Neural progenitor cell (in vitro differentiated cells): Measurements from ENCODE around the gene DENND2A. TPM values are rescaled to one million over a fixed set of nuclear protein-coding genes. Genes with fewer than 3 reads are reported as not detected.
"Not testable (repeated sequence)": the region's sequence is repeated elsewhere in the genome, so short reads cannot be mapped to it uniquely, and the experiment has no call there.

Experiments used
- DNase-seq: peaks from one replicate; pipeline ENCODE4 v3.0.0-alpha.2; 2016; ENCODE audit warnings: low spot score
- H2AFZ ChIP-seq: fragments of 200-600 bp; sonication (generic); replicated peaks from 2 replicates; pipeline ENCODE4 v1.6.1; 2016; ENCODE audit warnings: antibody characterized with exemption
- H3F3A ChIP-seq: fragments of 200-600 bp; sonication (generic); 2 replicates; pipeline ENCODE4 v1.6.1; 2016; ENCODE audit warnings: antibody characterized with exemption, low read depth
- H3K27ac ChIP-seq: fragments of 200-600 bp; sonication (generic); 2 replicates; pipeline ENCODE4 v1.5.1; 2016; ENCODE audit warnings: mild to moderate bottlenecking
- H3K27me3 ChIP-seq: fragments of 200-600 bp; sonication (generic); 2 replicates; pipeline ENCODE4 v1.6.1; 2016; ENCODE audit warnings: mild to moderate bottlenecking, moderate library complexity
- H3K36me3 ChIP-seq: fragments of 200-600 bp; sonication (generic); 2 replicates; pipeline ENCODE4 v1.5.1; 2016
- H3K4me1 ChIP-seq: fragments of 200-600 bp; sonication (generic); 2 replicates; pipeline ENCODE4 v1.6.1; 2016; ENCODE audit warnings: mixed run types
- H3K4me2 ChIP-seq: fragments of 200-600 bp; sonication (generic); 2 replicates; pipeline ENCODE4 v1.6.1; 2016
- H3K4me3 ChIP-seq: fragments of 200-600 bp; sonication (generic); 2 replicates; pipeline ENCODE4 v1.5.1; 2016
- H3K79me2 ChIP-seq: fragments of 200-600 bp; sonication (generic); 2 replicates; pipeline ENCODE4 v1.6.1; 2016; ENCODE audit warnings: low read depth
- H3K9ac ChIP-seq: fragments of 200-600 bp; sonication (generic); 2 replicates; pipeline ENCODE4 v1.6.1; 2016
- H3K9me3 ChIP-seq: fragments of 200-600 bp; sonication (generic); 2 replicates; pipeline ENCODE4 v1.5.1; 2016; ENCODE audit warnings: low read depth
- H4K20me1 ChIP-seq: fragments of 200-600 bp; sonication (generic); 2 replicates; pipeline ENCODE4 v1.6.1; 2016; ENCODE audit warnings: low read depth
- H3K27ac Mint-ChIP-seq: 3 replicates; pipeline ENCODE4 v1.8.0; 2021; ENCODE audit warnings: mixed read lengths
- H3K27me3 Mint-ChIP-seq: 2 replicates; pipeline ENCODE4 v1.8.0; 2022; ENCODE audit warnings: low read depth, mild to moderate bottlenecking, inconsistent platforms, moderate library complexity, mixed read lengths; ENCODE audit not compliant: insufficient read depth
- H3K36me3 Mint-ChIP-seq: 3 replicates; pipeline ENCODE4 v1.8.0; 2021; ENCODE audit warnings: mixed read lengths
- H3K4me1 Mint-ChIP-seq: 3 replicates; pipeline ENCODE4 v1.8.0; 2021; ENCODE audit warnings: mixed read lengths
- H3K4me3 Mint-ChIP-seq: 3 replicates; pipeline ENCODE4 v1.8.0; 2021; ENCODE audit warnings: mild to moderate bottlenecking, moderate library complexity, mixed read lengths
- H3K9me3 Mint-ChIP-seq: 3 replicates; pipeline ENCODE4 v1.8.0; 2020; ENCODE audit warnings: mixed read lengths
- EZH2 ChIP-seq: fragments of 200-600 bp; sonication (generic); IDR thresholded peaks from 2 replicates; pipeline ENCODE4 v1.6.1; 2017; ENCODE audit warnings: antibody characterized with exemption, mild to moderate bottlenecking, moderate library complexity
- EZH2phosphoT487 ChIP-seq: fragments of 200-600 bp; sonication (generic); IDR thresholded peaks from 2 replicates; pipeline ENCODE4 v1.6.1; 2017; ENCODE audit warnings: antibody characterized with exemption
- total RNA-seq: library from RNA; depleted of rRNA; stranded (reverse); fragments of >200 nt; gene quantifications from 2 replicates; pipeline ENCODE4 v1.2.3, GENCODE V29; 2015; ENCODE audit warnings: low replicate concordance
- TF ChIP-seq, protein P1 (sequence below): fragments of 200-600 bp; sonication (generic); IDR thresholded peaks from 2 replicates; pipeline ENCODE4 v1.5.1; 2017; ENCODE audit warnings: antibody characterized with exemption, mild to moderate bottlenecking

The DENND2A gene
- total RNA-seq, 1 donor from 2014 or later: 27.0 TPM

DNA sequence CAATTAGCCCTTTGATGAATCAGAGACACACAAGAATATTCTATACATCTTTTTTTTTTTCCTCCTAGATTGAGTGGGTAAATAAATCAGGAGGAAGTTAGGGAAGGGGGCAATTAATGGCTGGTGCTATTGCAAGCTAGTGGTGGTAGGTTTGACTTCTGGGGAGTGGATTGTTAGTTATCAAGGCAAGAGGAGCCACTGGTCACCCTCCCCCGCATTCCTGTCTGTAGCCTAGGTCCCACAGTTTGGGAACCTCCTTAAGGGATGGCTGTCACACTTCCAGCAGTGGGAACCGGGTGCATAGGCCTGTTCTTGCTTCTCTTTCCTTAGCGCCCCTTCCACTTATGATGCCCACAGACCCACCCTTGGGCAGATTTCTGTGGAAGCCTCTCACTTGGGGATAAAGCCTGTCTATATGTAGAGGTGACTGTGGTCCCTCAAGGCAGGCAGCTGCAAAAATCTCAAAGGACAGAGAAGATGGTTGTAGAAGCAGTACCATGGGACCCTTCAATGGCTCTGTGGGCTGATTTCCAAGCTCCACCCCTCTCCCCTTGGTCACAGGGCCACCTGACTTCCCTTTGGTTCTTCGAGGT is 29.8 kb upstream of the DENND2A start:
- Histone ChIP-seq H3K36me3 (no peaks in the 10 kb centered on the region), H3K79me2 (no peaks in the 10 kb centered on the region), H4K20me1 (no peaks in the 10 kb centered on the region), H3F3A (peaks cover 24% of the 10 kb centered on the region), H3K4me1 (peaks cover 6% of the 10 kb centered on the region), H3K4me2 (no peak overlapping the region), H3K27me3 (peaks cover 29% of the 10 kb centered on the region), H2AFZ (no peak overlapping the region), H3K9me3 (no peaks in the 10 kb centered on the region), H3K9ac (no peak overlapping the region), H3K4me3 (no peak overlapping the region), H3K27ac (no peak overlapping the region)
- H3K9me3 Mint-ChIP-seq: no peaks in the 10 kb centered on the region
- DNase-seq: no peak
- H3K4me1 Mint-ChIP-seq: peaks cover 13% of the 10 kb centered on the region
- H3K4me3 Mint-ChIP-seq: no peak overlapping the region
- peaks cover 22% of the 10 kb centered on the region for H3K27me3 Mint-ChIP-seq
- H3K27ac Mint-ChIP-seq: no peak overlapping the region
- H3K36me3 Mint-ChIP-seq: peaks cover 2% of the 10 kb centered on the region
- TF ChIP-seq, protein P1, sequence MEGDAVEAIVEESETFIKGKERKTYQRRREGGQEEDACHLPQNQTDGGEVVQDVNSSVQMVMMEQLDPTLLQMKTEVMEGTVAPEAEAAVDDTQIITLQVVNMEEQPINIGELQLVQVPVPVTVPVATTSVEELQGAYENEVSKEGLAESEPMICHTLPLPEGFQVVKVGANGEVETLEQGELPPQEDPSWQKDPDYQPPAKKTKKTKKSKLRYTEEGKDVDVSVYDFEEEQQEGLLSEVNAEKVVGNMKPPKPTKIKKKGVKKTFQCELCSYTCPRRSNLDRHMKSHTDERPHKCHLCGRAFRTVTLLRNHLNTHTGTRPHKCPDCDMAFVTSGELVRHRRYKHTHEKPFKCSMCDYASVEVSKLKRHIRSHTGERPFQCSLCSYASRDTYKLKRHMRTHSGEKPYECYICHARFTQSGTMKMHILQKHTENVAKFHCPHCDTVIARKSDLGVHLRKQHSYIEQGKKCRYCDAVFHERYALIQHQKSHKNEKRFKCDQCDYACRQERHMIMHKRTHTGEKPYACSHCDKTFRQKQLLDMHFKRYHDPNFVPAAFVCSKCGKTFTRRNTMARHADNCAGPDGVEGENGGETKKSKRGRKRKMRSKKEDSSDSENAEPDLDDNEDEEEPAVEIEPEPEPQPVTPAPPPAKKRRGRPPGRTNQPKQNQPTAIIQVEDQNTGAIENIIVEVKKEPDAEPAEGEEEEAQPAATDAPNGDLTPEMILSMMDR: no peak
- TF ChIP-seq EZH2: no peak
- no peak for TF ChIP-seq EZH2phosphoT487

DNA sequence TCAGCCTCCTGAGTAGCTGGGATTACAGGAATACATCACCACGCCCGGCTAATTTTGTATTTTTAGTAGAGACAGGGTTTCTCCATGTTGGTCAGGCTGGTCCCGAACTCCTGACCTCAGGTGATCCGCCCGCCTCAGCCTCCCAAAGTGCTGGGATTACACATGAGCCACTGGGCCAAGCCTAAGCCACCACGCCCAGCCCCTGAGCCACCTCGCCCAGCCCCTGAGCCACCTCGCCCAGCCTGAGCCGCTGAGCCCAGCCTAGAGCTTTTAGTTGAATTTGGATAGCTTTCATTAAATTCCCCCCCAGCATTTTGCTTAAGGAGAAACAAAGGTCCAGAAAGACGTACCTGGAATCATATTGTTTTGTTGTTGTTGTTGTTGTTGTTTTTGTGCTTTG is 29.2 kb upstream of the DENND2A start:
- DNase-seq, H3K4me2 ChIP-seq, H3K9me3 Mint-ChIP-seq, H3K4me3 Mint-ChIP-seq, H4K20me1 ChIP-seq, H3K9me3 ChIP-seq, H3K79me2 ChIP-seq, H3K4me1 ChIP-seq, H3K9ac ChIP-seq, H3K4me3 ChIP-seq, H3K36me3 ChIP-seq, H2AFZ ChIP-seq, H3K27ac ChIP-seq, H3K27ac Mint-ChIP-seq, H3K36me3 Mint-ChIP-seq: not testable (repeated sequence)
- H3K27me3 ChIP-seq: peaks cover 29% of the 10 kb centered on the region
- H3F3A ChIP-seq: peaks cover 18% of the 10 kb centered on the region
- peaks cover 20% of the 10 kb centered on the region for H3K27me3 Mint-ChIP-seq
- peaks cover 11% of the 10 kb centered on the region for H3K4me1 Mint-ChIP-seq

DNA sequence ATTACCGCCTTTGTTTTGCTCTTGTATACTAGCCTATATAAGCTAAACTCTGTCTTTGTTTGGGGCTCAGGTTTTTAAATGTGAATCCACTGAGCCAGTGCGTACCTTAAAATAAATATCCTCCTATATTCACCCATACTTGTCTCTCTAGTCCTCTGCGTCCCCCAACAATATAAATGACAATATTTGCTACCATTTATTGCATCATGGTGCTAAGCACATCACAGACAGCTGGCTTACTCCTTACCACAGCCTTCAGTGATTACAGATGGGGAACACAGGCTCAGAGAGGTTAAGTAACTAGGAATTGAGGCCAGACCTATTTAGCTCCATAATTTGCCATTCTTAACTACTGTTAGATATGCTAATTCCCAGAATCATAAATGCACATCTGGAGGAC is 28.7 kb upstream of the DENND2A start:
- H3K27ac Mint-ChIP-seq: no peak overlapping the region
- H3K4me1 Mint-ChIP-seq: peaks cover 11% of the 10 kb centered on the region
- Histone ChIP-seq H2AFZ (no peak overlapping the region), H3K9me3 (no peaks in the 10 kb centered on the region), H3K27me3 (peaks cover 25% of the 10 kb centered on the region), H4K20me1 (no peaks in the 10 kb centered on the region), H3K27ac (no peak overlapping the region), H3K4me2 (no peak overlapping the region), H3K9ac (no peak overlapping the region), H3K79me2 (no peaks in the 10 kb centered on the region), H3K4me3 (no peak overlapping the region), H3K36me3 (no peaks in the 10 kb centered on the region), H3F3A (peaks cover 14% of the 10 kb centered on the region), H3K4me1 (peaks cover 6% of the 10 kb centered on the region)
- H3K36me3 Mint-ChIP-seq: peaks cover 2% of the 10 kb centered on the region
- DNase-seq: no peak
- TF ChIP-seq, protein P1: no peak
- no peak for TF ChIP-seq EZH2
- no peak for TF ChIP-seq EZH2phosphoT487
- H3K27me3 Mint-ChIP-seq: peaks cover 19% of the 10 kb centered on the region
- H3K4me3 Mint-ChIP-seq: no peak overlapping the region
- no peaks in the 10 kb centered on the region for H3K9me3 Mint-ChIP-seq

DNA sequence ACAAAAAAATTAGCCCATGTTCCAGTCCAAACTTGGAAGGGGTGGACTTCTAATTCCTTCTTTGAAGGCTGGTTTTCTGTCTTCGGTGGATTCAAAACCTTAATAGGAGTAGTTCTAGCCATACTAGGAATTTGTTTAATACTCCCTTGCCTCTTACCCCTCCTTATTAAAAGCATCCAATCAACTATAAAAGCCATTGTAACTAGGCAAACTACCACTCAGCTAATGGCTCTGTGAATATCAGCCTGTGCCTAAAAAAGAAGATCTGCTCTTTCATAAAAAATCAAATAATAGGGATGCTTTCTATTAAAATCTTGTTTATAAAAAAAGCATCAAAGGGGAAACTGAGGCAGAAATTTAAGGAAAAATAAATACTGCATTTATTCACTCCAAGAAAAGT is 28.0 kb upstream of the DENND2A start:
- no peaks in the 10 kb centered on the region for H3K9me3 ChIP-seq
- H4K20me1 ChIP-seq: no peaks in the 10 kb centered on the region
- Mint-ChIP-seq H3K27me3 (peaks cover 14% of the 10 kb centered on the region), H3K4me3 (no peak overlapping the region), H3K27ac (no peak overlapping the region), H3K9me3 (no peaks in the 10 kb centered on the region), H3K36me3 (peaks cover 2% of the 10 kb centered on the region), H3K4me1 (peaks cover 8% of the 10 kb centered on the region)
- H3F3A ChIP-seq: peaks cover 6% of the 10 kb centered on the region
- H3K9ac ChIP-seq: no peak overlapping the region
- H3K4me2 ChIP-seq: no peak overlapping the region
- no peak overlapping the region for H3K4me3 ChIP-seq
- no peak for TF ChIP-seq EZH2phosphoT487
- H3K27ac ChIP-seq: no peak overlapping the region
- peaks cover 6% of the 10 kb centered on the region for H3K4me1 ChIP-seq
- no peaks in the 10 kb centered on the region for H3K36me3 ChIP-seq
- H2AFZ ChIP-seq: no peak overlapping the region
- H3K79me2 ChIP-seq: no peaks in the 10 kb centered on the region
- peaks cover 18% of the 10 kb centered on the region for H3K27me3 ChIP-seq
- no peak for DNase-seq
